ENCODE data around the gene GRHL1.

DNA sequence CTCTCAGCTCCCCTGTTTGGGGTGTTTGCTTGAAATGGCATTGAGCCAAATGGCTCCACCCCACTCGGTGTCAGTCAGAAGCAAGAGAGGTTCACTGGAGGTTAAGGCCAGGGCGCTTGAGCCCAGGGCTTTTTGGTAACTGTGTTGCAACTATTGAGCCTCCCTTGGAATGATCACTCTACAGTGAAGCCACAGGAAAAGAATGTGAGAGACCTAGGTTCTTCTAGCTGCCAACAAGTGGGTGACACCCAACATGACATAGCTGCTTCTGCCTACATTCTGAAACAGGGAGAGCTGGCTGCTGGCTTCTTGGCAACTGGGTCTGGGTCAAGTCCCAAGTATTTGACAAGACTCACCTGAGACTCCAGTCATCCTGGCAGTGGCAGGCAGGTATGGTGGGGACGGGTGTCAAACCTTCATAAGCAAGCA lies 7.1 kb upstream of the GRHL1 start:
- TF ChIP-seq POLR2AphosphoS5 (IDR thresholded peaks at IDR 0.05) (no peak), EP300 (IDR thresholded peaks at IDR 0.05) (no peak), POLR2A (IDR thresholded peaks at IDR 0.05) (no peak)
- TF ChIP-seq, protein P1, sequence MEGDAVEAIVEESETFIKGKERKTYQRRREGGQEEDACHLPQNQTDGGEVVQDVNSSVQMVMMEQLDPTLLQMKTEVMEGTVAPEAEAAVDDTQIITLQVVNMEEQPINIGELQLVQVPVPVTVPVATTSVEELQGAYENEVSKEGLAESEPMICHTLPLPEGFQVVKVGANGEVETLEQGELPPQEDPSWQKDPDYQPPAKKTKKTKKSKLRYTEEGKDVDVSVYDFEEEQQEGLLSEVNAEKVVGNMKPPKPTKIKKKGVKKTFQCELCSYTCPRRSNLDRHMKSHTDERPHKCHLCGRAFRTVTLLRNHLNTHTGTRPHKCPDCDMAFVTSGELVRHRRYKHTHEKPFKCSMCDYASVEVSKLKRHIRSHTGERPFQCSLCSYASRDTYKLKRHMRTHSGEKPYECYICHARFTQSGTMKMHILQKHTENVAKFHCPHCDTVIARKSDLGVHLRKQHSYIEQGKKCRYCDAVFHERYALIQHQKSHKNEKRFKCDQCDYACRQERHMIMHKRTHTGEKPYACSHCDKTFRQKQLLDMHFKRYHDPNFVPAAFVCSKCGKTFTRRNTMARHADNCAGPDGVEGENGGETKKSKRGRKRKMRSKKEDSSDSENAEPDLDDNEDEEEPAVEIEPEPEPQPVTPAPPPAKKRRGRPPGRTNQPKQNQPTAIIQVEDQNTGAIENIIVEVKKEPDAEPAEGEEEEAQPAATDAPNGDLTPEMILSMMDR (IDR thresholded peaks at IDR 0.05) = no peak

All from suprapubic skin (tissue), 4 donors.